GM13976 (cell line): ENCODE measurements around the gene LRRC32.

Experiments
- DNase-seq: peaks from one replicate; pipeline ENCODE4 v3.0.0; 2012; ENCODE audit warnings: low spot score
- in situ Hi-C: fragments of 300-500 bp; cut with MboI; formaldehyde crosslinking; loops from one replicate; pipeline ENCODE4 v1.12.0; 2022; ENCODE audit warnings: low sequenced_read_pairs, mixed read lengths, inconsistent platforms; ENCODE audit not compliant: unreplicated experiment
- TF ChIP-seq, protein P1 (sequence below): IDR thresholded peaks from 2 replicates; pipeline ENCODE4 v1.5.1; 2012; ENCODE audit warnings: borderline replicate concordance, mild to moderate bottlenecking; ENCODE audit not compliant: insufficient read depth; ENCODE audit errors: extremely low read depth, missing control alignments, control extremely low read depth

The LRRC32 gene

GRCh38 chr11:76654980-76655379 is 15.6 kb downstream of the LRRC32 start:
- no peak for DNase-seq
- TF ChIP-seq, protein P1, sequence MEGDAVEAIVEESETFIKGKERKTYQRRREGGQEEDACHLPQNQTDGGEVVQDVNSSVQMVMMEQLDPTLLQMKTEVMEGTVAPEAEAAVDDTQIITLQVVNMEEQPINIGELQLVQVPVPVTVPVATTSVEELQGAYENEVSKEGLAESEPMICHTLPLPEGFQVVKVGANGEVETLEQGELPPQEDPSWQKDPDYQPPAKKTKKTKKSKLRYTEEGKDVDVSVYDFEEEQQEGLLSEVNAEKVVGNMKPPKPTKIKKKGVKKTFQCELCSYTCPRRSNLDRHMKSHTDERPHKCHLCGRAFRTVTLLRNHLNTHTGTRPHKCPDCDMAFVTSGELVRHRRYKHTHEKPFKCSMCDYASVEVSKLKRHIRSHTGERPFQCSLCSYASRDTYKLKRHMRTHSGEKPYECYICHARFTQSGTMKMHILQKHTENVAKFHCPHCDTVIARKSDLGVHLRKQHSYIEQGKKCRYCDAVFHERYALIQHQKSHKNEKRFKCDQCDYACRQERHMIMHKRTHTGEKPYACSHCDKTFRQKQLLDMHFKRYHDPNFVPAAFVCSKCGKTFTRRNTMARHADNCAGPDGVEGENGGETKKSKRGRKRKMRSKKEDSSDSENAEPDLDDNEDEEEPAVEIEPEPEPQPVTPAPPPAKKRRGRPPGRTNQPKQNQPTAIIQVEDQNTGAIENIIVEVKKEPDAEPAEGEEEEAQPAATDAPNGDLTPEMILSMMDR = no peak
- in situ Hi-C loops = no loop called here

DNA sequence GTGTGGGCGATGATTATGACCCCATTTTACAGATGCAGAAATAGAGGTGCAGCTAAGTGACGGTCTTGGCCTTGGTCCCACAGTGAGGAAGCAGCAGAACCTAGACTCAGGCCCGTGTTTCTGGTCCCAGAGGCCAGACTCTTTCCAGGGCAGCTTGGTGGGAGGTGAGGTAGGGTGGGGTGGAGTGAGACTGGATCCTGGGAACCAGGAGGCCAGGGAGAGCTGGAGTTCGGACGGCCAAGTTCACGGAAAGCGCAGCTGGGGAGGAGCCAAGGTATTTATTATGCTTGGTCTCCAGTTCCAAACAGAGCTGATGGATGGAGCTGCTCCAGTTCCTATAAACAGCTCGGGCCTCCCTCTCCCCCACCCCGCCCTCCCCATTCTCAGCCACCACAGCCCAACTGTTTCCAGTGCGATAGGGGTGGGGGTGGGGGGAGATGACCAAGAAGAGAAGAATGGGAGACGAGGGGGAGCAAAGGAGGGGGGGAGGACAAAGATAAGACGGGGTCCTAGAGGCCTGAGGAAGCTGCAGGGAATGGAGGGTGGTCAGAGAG is 16.2 kb downstream of the LRRC32 start:
- in situ Hi-C loops = no loop called here
- no peak for DNase-seq
- TF ChIP-seq, protein P1 = no peak

DNA sequence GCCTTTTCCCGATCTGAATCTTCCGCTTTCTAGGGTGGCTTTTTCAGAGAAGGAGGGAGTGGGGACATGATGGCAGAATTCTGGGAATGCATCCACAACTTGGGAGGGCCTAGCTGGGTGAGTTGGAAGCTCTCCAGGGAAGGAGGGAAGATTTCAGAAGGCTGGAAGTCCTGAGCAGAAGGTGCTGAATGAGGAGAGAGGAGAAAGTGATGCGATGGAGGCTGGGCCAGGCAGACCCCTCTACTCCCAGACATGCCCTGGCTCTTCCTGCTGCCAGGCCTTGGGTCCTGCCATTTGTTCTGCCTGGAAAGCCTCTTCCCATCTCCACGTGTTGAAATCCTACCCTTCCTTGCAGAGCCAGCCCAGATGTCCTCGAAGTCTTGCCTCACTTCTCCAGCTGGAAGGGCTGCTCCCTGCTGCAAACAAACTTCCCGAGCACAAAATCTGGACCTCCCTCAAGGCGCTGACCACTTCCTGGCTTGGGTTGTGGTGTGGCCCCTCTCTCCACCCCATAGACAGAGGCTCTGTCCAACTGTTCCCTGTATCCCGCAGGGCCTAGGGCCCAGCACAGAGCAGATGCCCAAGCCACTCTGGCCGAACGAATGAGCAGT is 16.8 kb downstream of the LRRC32 start:
- in situ Hi-C loops = no loop called here
- TF ChIP-seq, protein P1 = no peak
- DNase-seq = no peak

- in situ Hi-C loops = no loop called here
- TF ChIP-seq, protein P1 = no peak
- DNase-seq = no peak
Observed at GRCh38 chr11:76653012-76653673, 17.4 kb downstream of the LRRC32 start.

DNA sequence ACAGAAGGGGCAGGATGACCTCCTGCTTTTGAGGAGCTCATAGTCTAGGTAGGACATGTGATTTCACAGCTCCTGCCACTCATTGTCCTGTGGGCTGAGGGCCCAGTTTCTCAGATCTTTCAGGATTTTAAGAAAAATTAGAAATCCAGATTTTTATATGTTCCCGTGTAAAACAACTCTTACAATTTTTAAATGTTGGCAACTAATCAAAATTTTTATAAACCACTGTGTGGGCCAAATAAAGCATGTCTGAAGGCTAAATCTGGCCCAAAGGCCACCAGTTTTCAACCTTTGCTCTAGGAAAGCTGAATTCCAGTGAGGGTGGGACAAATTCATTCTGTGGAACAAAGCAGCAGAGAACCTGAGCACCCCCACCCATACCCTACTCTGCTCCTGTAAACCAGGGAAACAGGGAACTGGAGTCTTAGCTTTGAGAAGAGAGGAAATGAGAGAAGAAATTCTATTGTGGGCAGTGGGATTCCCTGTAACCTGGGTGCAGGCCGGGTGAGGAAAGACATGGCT is 20.6 kb downstream of the LRRC32 start:
- in situ Hi-C loops = no loop called here
- DNase-seq = no peak

GRCh38 chr11:76649011-76649410 is 21.5 kb downstream of the LRRC32 start:
- TF ChIP-seq, protein P1 = no peak
- no peak for DNase-seq
- in situ Hi-C loops = no loop called here

More for the DNA sequence above, 20.6 kb downstream of the LRRC32 start:
- TF ChIP-seq, protein P1 = no peak
